Measurements from ENCODE around the gene POFUT1.
"Not testable (repeated sequence)": the region's sequence is repeated elsewhere in the genome, so short reads cannot be mapped to it uniquely, and the experiment has no call there.

POFUT1 gene

GRCh38 chr20:32263398-32263954, 55.8 kb downstream of the POFUT1 start:
- H3K4me3 ChIP-seq (ENCODE audit: low read depth, low read length) = no peak overlapping the region
- TF ChIP-seq CTCF (IDR thresholded peaks at IDR 0.05; ENCODE audit: borderline replicate concordance, insufficient read depth, low read depth, low read length) = no peak

GRCh38 chr20:32271620-32272019, 63.9 kb downstream of the POFUT1 start:
- no peak overlapping the region for H3K4me3 ChIP-seq (ENCODE audit: low read depth, low read length)
- no peak for TF ChIP-seq CTCF (IDR thresholded peaks at IDR 0.05; ENCODE audit: borderline replicate concordance, insufficient read depth, low read depth, low read length)

- no peak for TF ChIP-seq CTCF (IDR thresholded peaks at IDR 0.05; ENCODE audit: borderline replicate concordance, insufficient read depth, low read depth, low read length)
- no peak overlapping the region for H3K4me3 ChIP-seq (ENCODE audit: low read depth, low read length)
Observed at GRCh38 chr20:32274359-32274758, 66.7 kb downstream of the POFUT1 start.

GRCh38 chr20:32275163-32275562, 67.5 kb downstream of the POFUT1 start:
- H3K4me3 ChIP-seq (ENCODE audit: low read depth, low read length) = not testable (repeated sequence)

- no peak for TF ChIP-seq CTCF (IDR thresholded peaks at IDR 0.05; ENCODE audit: borderline replicate concordance, insufficient read depth, low read depth, low read length)
- peak within 1 kb of the TSS; percentile 77 for H3K4me3 ChIP-seq (ENCODE audit: low read depth, low read length)
Observed at GRCh38 chr20:32277361-32278198, 69.9 kb downstream of the POFUT1 start, which contains the start of gene KIF3B. KIF3B (plus strand) TSS chr20:32277651; CDS start chr20:32309778, 32,127 bp downstream.

GRCh38 chr20:32278199-32278643, 70.5 kb downstream of the POFUT1 start:
- H3K4me3 ChIP-seq (ENCODE audit: low read depth, low read length) = peak overlapping the region; percentile 77
- TF ChIP-seq CTCF (IDR thresholded peaks at IDR 0.05; ENCODE audit: borderline replicate concordance, insufficient read depth, low read depth, low read length) = no peak

- TF ChIP-seq CTCF (IDR thresholded peaks at IDR 0.05; ENCODE audit: borderline replicate concordance, insufficient read depth, low read depth, low read length) = no peak
- H3K4me3 ChIP-seq (ENCODE audit: low read depth, low read length) = no peak overlapping the region
Observed at GRCh38 chr20:32281711-32282110, 74.0 kb downstream of the POFUT1 start.

Data from GM12875 (cell line).